Measurements from ENCODE around the gene NME7. TPM values are rescaled to one million over a fixed set of nuclear protein-coding genes. Genes with fewer than 3 reads are reported as not detected.

Gene NME7
- total RNA-seq, 4 donors from 2014 or later = 14.1 to 42.6 (median 25.0) TPM

- Histone ChIP-seq H3K9me3 (no peaks in the 10 kb centered on the region), H3K4me1 (peaks cover 0 to 8% of the 10 kb centered on the region in 2 donors), H3K36me3 (no peaks in the 10 kb centered on the region), H3K27ac (peak overlapping the region; percentile 35 to 69), H3K27me3 (no peaks in the 10 kb centered on the region), H3K4me3 (no peak overlapping the region)
- TF ChIP-seq CTCF (IDR thresholded peaks at IDR 0.05) (no peak), POLR2A (IDR thresholded peaks at IDR 0.05) (no peak)
- DNase-seq = no peak
- intact Hi-C loops (cut with DNase I; ENCODE audit: low total_unique reads) = no loop called here
Observed at GRCh38 chr1:169117014-169117413, 250.6 kb downstream of the NME7 start.

GRCh38 chr1:169115891-169116585 is 251.6 kb downstream of the NME7 start:
- DNase-seq = no peak
- Histone ChIP-seq H3K36me3 (no peaks in the 10 kb centered on the region), H3K27ac (peak overlapping the region; percentile 35 to 69), H3K27me3 (no peaks in the 10 kb centered on the region), H3K4me3 (no peak overlapping the region), H3K4me1 (peaks cover 0 to 8% of the 10 kb centered on the region in 2 donors), H3K9me3 (no peaks in the 10 kb centered on the region)
- TF ChIP-seq POLR2A (IDR thresholded peaks at IDR 0.05) = no peak
- TF ChIP-seq CTCF (IDR thresholded peaks at IDR 0.05) = no peak
- intact Hi-C loops (cut with DNase I; ENCODE audit: low total_unique reads) = no loop called here

GRCh38 chr1:169113613-169114119 is 253.9 kb downstream of the NME7 start:
- no peak for DNase-seq
- Histone ChIP-seq H3K4me1 (peaks cover 0 to 8% of the 10 kb centered on the region in 2 donors), H3K4me3 (no peak overlapping the region), H3K27ac (peak overlapping the region; percentile 50 to 82), H3K9me3 (no peaks in the 10 kb centered on the region), H3K27me3 (no peaks in the 10 kb centered on the region), H3K36me3 (no peaks in the 10 kb centered on the region)
- no peak for TF ChIP-seq CTCF (IDR thresholded peaks at IDR 0.05)
- no peak for TF ChIP-seq POLR2A (IDR thresholded peaks at IDR 0.05)
- intact Hi-C loops (cut with DNase I; ENCODE audit: low total_unique reads) = no loop called here

- Histone ChIP-seq H3K27me3 (no peaks in the 10 kb centered on the region), H3K4me1 (peaks cover 0 to 8% of the 10 kb centered on the region in 2 donors), H3K9me3 (no peaks in the 10 kb centered on the region), H3K4me3 (no peak overlapping the region), H3K36me3 (no peaks in the 10 kb centered on the region), H3K27ac (peak overlapping the region; percentile 50 to 82)
- DNase-seq = no peak
- TF ChIP-seq POLR2A (IDR thresholded peaks at IDR 0.05) = no peak
- TF ChIP-seq CTCF (IDR thresholded peaks at IDR 0.05) = no peak
- intact Hi-C loops (cut with DNase I; ENCODE audit: low total_unique reads) = no loop called here
Observed at GRCh38 chr1:169112241-169112640, 255.4 kb downstream of the NME7 start.

GRCh38 chr1:169111472-169111871 is 256.1 kb downstream of the NME7 start:
- Histone ChIP-seq H3K4me3 (peak overlapping the region; percentile 10 to 58), H3K4me1 (peaks cover 0 to 8% of the 10 kb centered on the region in 2 donors), H3K36me3 (no peaks in the 10 kb centered on the region), H3K27me3 (no peaks in the 10 kb centered on the region), H3K9me3 (no peaks in the 10 kb centered on the region), H3K27ac (peak overlapping the region; percentile 82 to 84)
- TF ChIP-seq POLR2A (IDR thresholded peaks at IDR 0.05) (no peak), CTCF (IDR thresholded peaks at IDR 0.05) (no peak)
- intact Hi-C loops (cut with DNase I; ENCODE audit: low total_unique reads) = no loop called here
- DNase-seq = no peak
